ENCODE results near the gene PFKP. TPM values are rescaled to one million over a fixed set of nuclear protein-coding genes. Genes with fewer than 3 reads are reported as not detected.

Gene PFKP
- total RNA-seq, 1 donor from 2014 or later: 24.2 TPM

- no peak overlapping the region for H3K27ac Mint-ChIP-seq (ENCODE audit: unreplicated experiment)
- no peak for DNase-seq
- H3K36me3 Mint-ChIP-seq (ENCODE audit: unreplicated experiment): no peaks in the 10 kb centered on the region
- H3K4me3 Mint-ChIP-seq (ENCODE audit: unreplicated experiment): no peak overlapping the region
- H3K4me1 Mint-ChIP-seq (ENCODE audit: low read depth, unreplicated experiment): no peaks in the 10 kb centered on the region
- H3K27me3 Mint-ChIP-seq (ENCODE audit: unreplicated experiment): no peaks in the 10 kb centered on the region
- TF ChIP-seq, protein P1, sequence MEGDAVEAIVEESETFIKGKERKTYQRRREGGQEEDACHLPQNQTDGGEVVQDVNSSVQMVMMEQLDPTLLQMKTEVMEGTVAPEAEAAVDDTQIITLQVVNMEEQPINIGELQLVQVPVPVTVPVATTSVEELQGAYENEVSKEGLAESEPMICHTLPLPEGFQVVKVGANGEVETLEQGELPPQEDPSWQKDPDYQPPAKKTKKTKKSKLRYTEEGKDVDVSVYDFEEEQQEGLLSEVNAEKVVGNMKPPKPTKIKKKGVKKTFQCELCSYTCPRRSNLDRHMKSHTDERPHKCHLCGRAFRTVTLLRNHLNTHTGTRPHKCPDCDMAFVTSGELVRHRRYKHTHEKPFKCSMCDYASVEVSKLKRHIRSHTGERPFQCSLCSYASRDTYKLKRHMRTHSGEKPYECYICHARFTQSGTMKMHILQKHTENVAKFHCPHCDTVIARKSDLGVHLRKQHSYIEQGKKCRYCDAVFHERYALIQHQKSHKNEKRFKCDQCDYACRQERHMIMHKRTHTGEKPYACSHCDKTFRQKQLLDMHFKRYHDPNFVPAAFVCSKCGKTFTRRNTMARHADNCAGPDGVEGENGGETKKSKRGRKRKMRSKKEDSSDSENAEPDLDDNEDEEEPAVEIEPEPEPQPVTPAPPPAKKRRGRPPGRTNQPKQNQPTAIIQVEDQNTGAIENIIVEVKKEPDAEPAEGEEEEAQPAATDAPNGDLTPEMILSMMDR (IDR thresholded peaks at IDR 0.05; ENCODE audit: partially characterized antibody, unreplicated experiment): no peak
- H3K9me3 Mint-ChIP-seq (ENCODE audit: unreplicated experiment): no peaks in the 10 kb centered on the region
Observed at GRCh38 chr10:3053155-3053554, 14.2 kb upstream of the PFKP start.

GRCh38 chr10:3054183-3054850 is 13.0 kb upstream of the PFKP start:
- Mint-ChIP-seq H3K9me3 (ENCODE audit: unreplicated experiment) (no peaks in the 10 kb centered on the region), H3K4me3 (ENCODE audit: unreplicated experiment) (no peak overlapping the region), H3K4me1 (ENCODE audit: low read depth, unreplicated experiment) (no peaks in the 10 kb centered on the region), H3K36me3 (ENCODE audit: unreplicated experiment) (peaks cover 3% of the 10 kb centered on the region), H3K27ac (ENCODE audit: unreplicated experiment) (no peak overlapping the region), H3K27me3 (ENCODE audit: unreplicated experiment) (no peaks in the 10 kb centered on the region)
- DNase-seq: no peak
- TF ChIP-seq, protein P1 (IDR thresholded peaks at IDR 0.05; ENCODE audit: partially characterized antibody, unreplicated experiment): no peak

- Mint-ChIP-seq H3K27ac (ENCODE audit: unreplicated experiment) (no peak overlapping the region), H3K36me3 (ENCODE audit: unreplicated experiment) (peaks cover 3% of the 10 kb centered on the region), H3K27me3 (ENCODE audit: unreplicated experiment) (no peaks in the 10 kb centered on the region), H3K9me3 (ENCODE audit: unreplicated experiment) (no peaks in the 10 kb centered on the region), H3K4me1 (ENCODE audit: low read depth, unreplicated experiment) (no peaks in the 10 kb centered on the region), H3K4me3 (ENCODE audit: unreplicated experiment) (no peak overlapping the region)
- TF ChIP-seq, protein P1 (IDR thresholded peaks at IDR 0.05; ENCODE audit: partially characterized antibody, unreplicated experiment): no peak
- DNase-seq: no peak
Observed at GRCh38 chr10:3054851-3055199, 12.5 kb upstream of the PFKP start.

- H3K9me3 Mint-ChIP-seq (ENCODE audit: unreplicated experiment): no peaks in the 10 kb centered on the region
- peaks cover 3% of the 10 kb centered on the region for H3K36me3 Mint-ChIP-seq (ENCODE audit: unreplicated experiment)
- H3K27me3 Mint-ChIP-seq (ENCODE audit: unreplicated experiment): peaks cover 3% of the 10 kb centered on the region
- DNase-seq: no peak
- TF ChIP-seq, protein P1 (IDR thresholded peaks at IDR 0.05; ENCODE audit: partially characterized antibody, unreplicated experiment): no peak
- no peak overlapping the region for H3K4me3 Mint-ChIP-seq (ENCODE audit: unreplicated experiment)
- no peak overlapping the region for H3K27ac Mint-ChIP-seq (ENCODE audit: unreplicated experiment)
- no peaks in the 10 kb centered on the region for H3K4me1 Mint-ChIP-seq (ENCODE audit: low read depth, unreplicated experiment)
Observed at GRCh38 chr10:3056280-3057037, 10.9 kb upstream of the PFKP start.

DNA sequence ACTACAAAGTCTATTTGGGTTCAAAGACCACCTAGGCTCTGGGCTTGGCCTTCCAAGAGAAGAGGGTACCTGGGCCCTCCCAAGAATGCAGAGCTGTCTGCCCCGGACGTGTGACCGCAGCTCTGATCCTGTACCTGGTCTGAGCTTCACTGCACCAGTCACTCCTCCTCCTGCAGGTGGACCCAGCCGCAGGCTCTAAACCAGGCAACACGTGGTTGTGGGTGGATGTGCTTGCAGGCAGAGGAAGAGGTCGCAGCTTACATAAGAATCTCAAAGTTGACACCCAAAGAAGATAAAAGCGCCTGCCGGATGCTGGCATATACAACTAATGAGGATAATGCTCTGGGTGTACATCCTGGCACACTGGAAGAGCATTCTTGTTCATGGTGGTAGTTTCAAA is 9.4 kb upstream of the PFKP start:
- Mint-ChIP-seq H3K27me3 (ENCODE audit: unreplicated experiment) (peaks cover 3% of the 10 kb centered on the region), H3K9me3 (ENCODE audit: unreplicated experiment) (no peaks in the 10 kb centered on the region), H3K36me3 (ENCODE audit: unreplicated experiment) (peaks cover 3% of the 10 kb centered on the region), H3K27ac (ENCODE audit: unreplicated experiment) (no peak overlapping the region), H3K4me1 (ENCODE audit: low read depth, unreplicated experiment) (no peaks in the 10 kb centered on the region), H3K4me3 (ENCODE audit: unreplicated experiment) (no peak overlapping the region)
- no peak for DNase-seq
- TF ChIP-seq, protein P1 (IDR thresholded peaks at IDR 0.05; ENCODE audit: partially characterized antibody, unreplicated experiment): no peak

Data from glutamatergic neuron (in vitro differentiated cells).